D721Med (cell line): Measurements from ENCODE around the gene AMD1.

Source experiments
- DNase-seq: peaks from one replicate; pipeline ENCODE4 v3.0.0; 2011; ENCODE audit warnings: low spot score; ENCODE audit not compliant: insufficient read length
- FAIRE-seq: peaks from 2 replicates; lab custom pipeline; 2011; peaks lifted over from hg19 to GRCh38; lab: Jason Lieb, UNC
- CTCF ChIP-seq: IDR thresholded peaks from 2 replicates; pipeline ENCODE4 v1.5.1; 2012; ENCODE audit warnings: mild to moderate bottlenecking, control low read depth; ENCODE audit not compliant: insufficient read depth; ENCODE audit errors: missing control alignments

AMD1 gene

GRCh38 chr6:110864824-110865223, 9.8 kb upstream of the AMD1 start:
- no peak for DNase-seq
- TF ChIP-seq CTCF, result no peak
- FAIRE-seq, result no peak

DNA sequence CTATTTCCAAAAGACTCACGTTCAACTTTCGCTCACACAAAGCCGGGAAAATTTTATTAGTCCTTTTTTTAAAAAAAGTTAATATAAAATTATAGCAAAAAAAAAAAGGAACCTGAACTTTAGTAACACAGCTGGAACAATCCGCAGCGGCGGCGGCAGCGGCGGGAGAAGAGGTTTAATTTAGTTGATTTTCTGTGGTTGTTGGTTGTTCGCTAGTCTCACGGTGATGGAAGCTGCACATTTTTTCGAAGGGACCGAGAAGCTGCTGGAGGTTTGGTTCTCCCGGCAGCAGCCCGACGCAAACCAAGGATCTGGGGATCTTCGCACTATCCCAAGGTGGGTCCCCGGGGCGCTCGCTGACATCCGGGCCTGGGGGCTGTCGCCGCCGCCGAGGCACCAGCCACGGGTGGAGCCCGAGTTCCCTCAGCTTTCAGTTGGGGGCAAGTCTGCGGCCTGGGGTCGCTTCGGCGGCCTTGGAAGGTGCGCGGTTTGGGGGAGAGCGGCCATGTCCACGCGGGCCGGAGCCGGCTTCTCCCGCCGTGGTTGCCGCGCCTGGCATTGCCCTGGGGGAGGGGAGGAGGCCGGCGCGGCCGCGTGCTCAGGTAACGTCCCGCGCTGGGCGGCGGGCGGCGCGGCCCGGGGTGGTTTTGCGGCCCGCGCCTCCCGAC, 429 bp downstream of the AMD1 start:
- no peak for TF ChIP-seq CTCF
- no peak for DNase-seq
- no peak for FAIRE-seq

- no peak for TF ChIP-seq CTCF
- no peak for FAIRE-seq
- no peak for DNase-seq
Measured at GRCh38 chr6:110875548-110876169, 1.1 kb downstream of the AMD1 start.

- TF ChIP-seq CTCF, result no peak
- FAIRE-seq (no peak), DNase-seq (no peak)
Measured at GRCh38 chr6:110876170-110876773, 1.7 kb downstream of the AMD1 start.

DNA sequence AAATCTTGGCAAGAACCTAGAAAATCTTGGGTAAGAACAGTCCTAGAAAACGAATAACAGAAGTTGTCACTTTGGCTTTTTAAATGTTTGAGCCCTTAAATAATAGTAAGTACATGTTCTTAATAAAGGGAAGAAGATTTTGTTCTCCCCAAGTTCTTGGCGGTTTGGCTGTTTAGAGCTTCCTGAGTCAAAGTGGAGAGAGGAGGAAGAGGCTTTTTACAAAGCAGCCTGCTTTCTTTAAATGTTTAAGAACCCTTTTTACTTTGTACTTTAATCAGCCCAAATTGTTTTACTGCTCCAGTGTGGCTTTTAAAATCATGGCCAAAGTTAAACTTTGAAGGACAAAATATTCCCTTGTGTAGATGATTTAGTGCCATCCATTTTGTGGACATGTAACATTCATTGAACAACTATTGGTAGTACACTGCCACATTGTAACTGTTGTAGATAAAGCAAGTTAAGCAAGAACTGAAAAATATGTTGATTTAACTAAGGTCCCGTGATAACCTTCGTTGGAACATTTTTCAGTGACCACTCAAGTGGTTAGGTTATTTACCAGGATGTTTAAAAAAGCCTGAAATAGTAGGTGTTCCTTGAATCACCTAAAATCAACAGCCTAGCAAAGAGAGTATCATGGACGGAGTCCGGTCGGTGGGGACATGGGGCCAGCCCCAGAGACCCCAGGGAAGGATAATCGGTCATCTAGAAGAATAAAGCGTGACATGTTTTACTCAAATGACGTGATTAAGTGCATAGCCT, 2.4 kb downstream of the AMD1 start:
- no peak for TF ChIP-seq CTCF
- no peak for FAIRE-seq
- no peak for DNase-seq

DNA sequence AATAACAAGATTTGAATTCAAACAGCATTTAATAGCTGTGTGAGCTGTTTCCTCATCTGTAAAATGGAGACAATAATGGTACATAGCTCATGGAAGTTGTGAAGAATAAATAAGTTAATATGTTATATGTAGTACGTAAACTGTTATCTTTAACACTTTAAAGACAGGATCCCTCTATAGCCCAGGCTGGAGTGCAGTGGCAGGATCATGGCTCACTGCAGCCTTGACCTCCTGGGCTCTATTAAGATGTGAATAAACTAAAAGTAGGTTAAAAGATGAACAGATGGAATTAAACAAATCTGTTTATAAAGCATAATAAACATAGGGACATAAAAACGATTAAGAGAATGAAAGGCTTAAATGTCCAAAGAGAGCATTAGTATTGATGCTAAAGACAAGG, 3.0 kb downstream of the AMD1 start:
- TF ChIP-seq CTCF, result no peak
- DNase-seq, result no peak
- no peak for FAIRE-seq
